Osteoblast (primary cell): ENCODE results near the gene DCAKD. TPM values are rescaled to one million over a fixed set of nuclear protein-coding genes. Genes with fewer than 3 reads are reported as not detected.

Experiments
- DNase-seq: peaks from one replicate; pipeline ENCODE4 v3.0.0; 2011; ENCODE audit warnings: low spot score, mixed read lengths; ENCODE audit not compliant: insufficient read length; ENCODE audit errors: missing footprints
- H2AFZ ChIP-seq: 2 replicates; pipeline ENCODE4 v1.6.0; 2011; ENCODE audit warnings: mild to moderate bottlenecking, low read length
- H3K27ac ChIP-seq: 2 replicates; pipeline ENCODE4 v1.5.1; 2011; ENCODE audit warnings: mild to moderate bottlenecking, low read depth, low read length, moderate library complexity
- H3K27me3 ChIP-seq: 2 replicates; pipeline ENCODE4 v1.6.0; 2012; ENCODE audit warnings: mild to moderate bottlenecking, control low read depth, inconsistent platforms, low read length, moderate library complexity; ENCODE audit not compliant: insufficient read depth
- H3K36me3 ChIP-seq: 2 replicates; pipeline ENCODE4 v1.5.1; 2011; ENCODE audit warnings: mild to moderate bottlenecking, low read length, control low read depth, moderate library complexity; ENCODE audit not compliant: insufficient read depth
- H3K4me1 ChIP-seq: 2 replicates; pipeline ENCODE4 v1.5.1; 2011; ENCODE audit warnings: mild to moderate bottlenecking, low read length, control low read depth, moderate library complexity; ENCODE audit not compliant: insufficient read depth
- H3K4me2 ChIP-seq: 2 replicates; pipeline ENCODE4 v1.6.0; 2011; ENCODE audit warnings: mild to moderate bottlenecking, low read length; ENCODE audit not compliant: insufficient read depth
- H3K4me3 ChIP-seq: fragments of 200-600 bp; sonication (generic); 3 replicates; pipeline ENCODE4 v1.5.1; 2012; ENCODE audit warnings: mild to moderate bottlenecking, low read length, inconsistent platforms; ENCODE audit not compliant: insufficient read depth
- H3K79me2 ChIP-seq: 2 replicates; pipeline ENCODE4 v1.6.0; 2012; ENCODE audit warnings: mild to moderate bottlenecking, low read length, control low read depth, inconsistent platforms; ENCODE audit not compliant: insufficient read depth
- H3K9me3 ChIP-seq: 2 replicates; pipeline ENCODE4 v1.5.1; 2011; ENCODE audit warnings: low read depth, low read length, control low read depth
- H4K20me1 ChIP-seq: 2 replicates; pipeline ENCODE4 v1.6.0; 2012; ENCODE audit warnings: mild to moderate bottlenecking, low read length, control low read depth; ENCODE audit not compliant: insufficient read depth
- total RNA-seq: library from RNA; depleted of rRNA; stranded (reverse); fragments of >200 nt; gene quantifications from 2 replicates; pipeline ENCODE4 v1.2.3, GENCODE V29; 2012
- TF ChIP-seq, protein P1 (sequence below): IDR thresholded peaks from 2 replicates; pipeline ENCODE4 v1.5.1; 2011; ENCODE audit warnings: mild to moderate bottlenecking, low read depth, low read length, moderate library complexity; ENCODE audit errors: extremely low read depth

DCAKD gene
- total RNA-seq, 1 donor = 39.1 TPM

- peak overlapping the region; percentile 89 for H3K4me2 ChIP-seq
- peak overlapping the region; percentile 77 for H3K4me3 ChIP-seq
- TF ChIP-seq, protein P1, sequence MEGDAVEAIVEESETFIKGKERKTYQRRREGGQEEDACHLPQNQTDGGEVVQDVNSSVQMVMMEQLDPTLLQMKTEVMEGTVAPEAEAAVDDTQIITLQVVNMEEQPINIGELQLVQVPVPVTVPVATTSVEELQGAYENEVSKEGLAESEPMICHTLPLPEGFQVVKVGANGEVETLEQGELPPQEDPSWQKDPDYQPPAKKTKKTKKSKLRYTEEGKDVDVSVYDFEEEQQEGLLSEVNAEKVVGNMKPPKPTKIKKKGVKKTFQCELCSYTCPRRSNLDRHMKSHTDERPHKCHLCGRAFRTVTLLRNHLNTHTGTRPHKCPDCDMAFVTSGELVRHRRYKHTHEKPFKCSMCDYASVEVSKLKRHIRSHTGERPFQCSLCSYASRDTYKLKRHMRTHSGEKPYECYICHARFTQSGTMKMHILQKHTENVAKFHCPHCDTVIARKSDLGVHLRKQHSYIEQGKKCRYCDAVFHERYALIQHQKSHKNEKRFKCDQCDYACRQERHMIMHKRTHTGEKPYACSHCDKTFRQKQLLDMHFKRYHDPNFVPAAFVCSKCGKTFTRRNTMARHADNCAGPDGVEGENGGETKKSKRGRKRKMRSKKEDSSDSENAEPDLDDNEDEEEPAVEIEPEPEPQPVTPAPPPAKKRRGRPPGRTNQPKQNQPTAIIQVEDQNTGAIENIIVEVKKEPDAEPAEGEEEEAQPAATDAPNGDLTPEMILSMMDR = peak; percentile 20
- H3K27me3 ChIP-seq = peaks cover 4% of the 10 kb centered on the region
- no peak overlapping the region for H3K27ac ChIP-seq
- peak overlapping the region; percentile 78 for H2AFZ ChIP-seq
- H3K9me3 ChIP-seq = no peaks in the 10 kb centered on the region
- H3K4me1 ChIP-seq = peaks cover 16% of the 10 kb centered on the region
- H3K79me2 ChIP-seq = no peaks in the 10 kb centered on the region
- no peaks in the 10 kb centered on the region for H4K20me1 ChIP-seq
- no peaks in the 10 kb centered on the region for H3K36me3 ChIP-seq
- peak; percentile 98 for DNase-seq
Measured at GRCh38 chr17:45018848-45019711, 32.4 kb downstream of the DCAKD start.

DNA sequence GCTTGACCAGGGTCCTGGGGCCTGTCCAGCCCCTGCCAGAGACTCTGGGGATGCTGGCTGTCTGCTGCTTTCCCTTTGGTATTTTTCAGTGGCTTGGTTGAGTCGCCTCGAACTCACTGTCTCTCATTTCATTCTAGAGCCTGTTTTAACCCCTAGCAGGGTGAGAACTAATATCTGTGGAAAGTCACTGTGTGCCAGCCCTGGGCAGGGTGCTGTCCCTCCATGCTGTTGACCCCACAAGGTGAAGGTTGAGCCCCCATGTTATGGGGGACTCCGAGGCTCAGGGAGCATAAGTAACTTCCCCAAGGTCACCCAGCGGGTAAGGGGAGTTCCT lies 33.0 kb downstream of the DCAKD start:
- Histone ChIP-seq H3K36me3 (no peaks in the 10 kb centered on the region), H4K20me1 (no peaks in the 10 kb centered on the region), H3K27me3 (peaks cover 4% of the 10 kb centered on the region), H3K4me2 (peak overlapping the region; percentile 89), H3K9me3 (no peaks in the 10 kb centered on the region), H3K4me3 (peak overlapping the region; percentile 77), H3K4me1 (peaks cover 16% of the 10 kb centered on the region), H2AFZ (peak overlapping the region; percentile 78), H3K79me2 (no peaks in the 10 kb centered on the region), H3K27ac (no peak overlapping the region)
- TF ChIP-seq, protein P1 = no peak
- no peak for DNase-seq

- H3K4me1 ChIP-seq = peaks cover 27% of the 10 kb centered on the region
- H3K27me3 ChIP-seq = peaks cover 4% of the 10 kb centered on the region
- H3K36me3 ChIP-seq = no peaks in the 10 kb centered on the region
- H3K4me2 ChIP-seq = no peak overlapping the region
- no peak overlapping the region for H3K4me3 ChIP-seq
- no peaks in the 10 kb centered on the region for H3K79me2 ChIP-seq
- H3K9me3 ChIP-seq = no peaks in the 10 kb centered on the region
- no peaks in the 10 kb centered on the region for H4K20me1 ChIP-seq
- no peak overlapping the region for H2AFZ ChIP-seq
- TF ChIP-seq, protein P1 = peak; percentile 37
- DNase-seq = peak; percentile 90
- no peak overlapping the region for H3K27ac ChIP-seq
Measured at GRCh38 chr17:45016823-45017222, 34.6 kb downstream of the DCAKD start.

DNA sequence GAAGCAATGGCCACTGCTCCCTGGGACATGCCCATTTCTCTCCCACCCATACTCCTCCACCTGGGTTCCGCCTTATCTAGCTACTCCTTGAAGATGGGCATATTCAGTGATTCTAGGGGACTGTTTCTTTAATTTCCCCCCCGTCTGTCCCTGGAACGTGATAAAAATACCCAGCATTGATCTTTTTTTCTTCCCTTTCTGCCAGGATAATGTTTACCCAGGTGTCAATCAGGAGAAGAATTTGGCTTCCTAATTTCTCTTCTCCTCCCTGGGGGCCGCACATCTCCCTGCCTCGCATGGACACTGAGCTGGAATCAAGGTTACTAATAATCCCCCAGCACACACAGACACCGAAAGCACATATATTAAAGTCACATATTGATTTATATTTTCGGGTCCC lies 35.2 kb downstream of the DCAKD start:
- Histone ChIP-seq H4K20me1 (no peaks in the 10 kb centered on the region), H3K27me3 (peaks cover 4% of the 10 kb centered on the region), H3K36me3 (no peaks in the 10 kb centered on the region), H3K79me2 (no peaks in the 10 kb centered on the region), H3K27ac (no peak overlapping the region), H3K9me3 (no peaks in the 10 kb centered on the region), H3K4me3 (no peak overlapping the region), H2AFZ (no peak overlapping the region), H3K4me2 (no peak overlapping the region), H3K4me1 (peaks cover 21% of the 10 kb centered on the region)
- no peak for DNase-seq
- TF ChIP-seq, protein P1 = no peak
